IPS DF 6.9 (cell line): ENCODE data around the gene SIK2.
"Not testable (repeated sequence)": the region's sequence is repeated elsewhere in the genome, so short reads cannot be mapped to it uniquely, and the experiment has no call there.

Experiments
- DNase-seq: peaks from one replicate; pipeline ENCODE4 v3.0.0-alpha.2; 2013; ENCODE audit warnings: low read depth, low spot score
- H3K27ac ChIP-seq: one replicate; pipeline ENCODE4 v1.5.1; 2013; ENCODE audit warnings: low read length, control low read depth
- H3K27me3 ChIP-seq: 2 replicates; pipeline ENCODE4 v1.6.1; 2013; ENCODE audit warnings: mild to moderate bottlenecking, low read length; ENCODE audit not compliant: control insufficient read depth, insufficient read depth
- H3K36me3 ChIP-seq: 2 replicates; pipeline ENCODE4 v1.6.1; 2013; ENCODE audit warnings: low read length; ENCODE audit not compliant: control insufficient read depth, insufficient read depth
- H3K4me1 ChIP-seq: 2 replicates; pipeline ENCODE4 v1.6.1; 2013; ENCODE audit warnings: low read length; ENCODE audit not compliant: control insufficient read depth, insufficient read depth
- H3K4me3 ChIP-seq: 2 replicates; pipeline ENCODE4 v1.5.1; 2013; ENCODE audit warnings: mild to moderate bottlenecking, low read length
- H3K9me3 ChIP-seq: 2 replicates; pipeline ENCODE4 v1.6.1; 2013; ENCODE audit warnings: low read length, inconsistent platforms; ENCODE audit not compliant: control insufficient read depth, insufficient read depth
- WGBS: extraction: QIAGEN DNeasy Blood & Tissue Kit; methylation state at CpG from one replicate; pipeline ENCODE4 v1.1.7; 2013; ENCODE audit warnings: mixed read lengths, missing lambda C conversion rate; ENCODE audit not compliant: insufficient read length, insufficient coverage; 5-methylcytosine and 5-hydroxymethylcytosine counted together

The SIK2 gene

GRCh38 chr11:111765984-111766833, 164.0 kb downstream of the SIK2 start, which contains the start of gene PPP2R1B:
TSS of gene PPP2R1B (minus strand) at chr11:111766389. CDS start at chr11:111766361, 28 bp downstream.
- H3K4me3 ChIP-seq: peak within 1 kb of the TSS; percentile 94
- H3K4me1 ChIP-seq: 0 out of 2 replicates have a peak, but pooled peaks cover 2% of the 10 kb centered on the region
- no peaks in the 10 kb centered on the region for H3K9me3 ChIP-seq
- no peak within 1 kb of the TSS for H3K27ac ChIP-seq
- WGBS: no CpG with 5 or more reads among the region's 61 CpGs
- peak; percentile 41 for DNase-seq
- no peaks in the 10 kb centered on the region for H3K36me3 ChIP-seq
- no peaks in the 10 kb centered on the region for H3K27me3 ChIP-seq

- no peak for DNase-seq
- no peaks in the 10 kb centered on the region for H3K36me3 ChIP-seq
- 0 out of 2 replicates have a peak, but pooled peaks cover 4% of the 10 kb centered on the region for H3K4me1 ChIP-seq
- no peaks in the 10 kb centered on the region for H3K9me3 ChIP-seq
- H3K27ac ChIP-seq: no peak overlapping the region
- no peaks in the 10 kb centered on the region for H3K27me3 ChIP-seq
- H3K4me3 ChIP-seq: peak overlapping the region; percentile 94; the same call in 1 of the 2 replicates
- WGBS: no CpG with 5 or more reads among the region's 7 CpGs
These were observed 164.5 kb downstream of the SIK2 start for GRCh38 chr11:111766834-111767142.

- Histone ChIP-seq H3K27me3 (no peaks in the 10 kb centered on the region), H3K9me3 (no peaks in the 10 kb centered on the region; the same call in 1 of the 2 replicates), H3K4me1 (0 out of 2 replicates have a peak, but pooled peaks cover 4% of the 10 kb centered on the region), H3K27ac (no peak overlapping the region), H3K36me3 (no peaks in the 10 kb centered on the region), H3K4me3 (no peak overlapping the region)
- no CpG with 5 or more reads among the region's 4 CpGs for WGBS
- no peak for DNase-seq
These were observed 168.4 kb downstream of the SIK2 start for GRCh38 chr11:111770581-111771134.

- not testable (repeated sequence) for DNase-seq, H3K4me3 ChIP-seq
- no CpG with 5 or more reads among the region's 5 CpGs for WGBS
These were observed 169.0 kb downstream of the SIK2 start for GRCh38 chr11:111771205-111771604.

GRCh38 chr11:111772535-111772934, 170.3 kb downstream of the SIK2 start:
- no peak overlapping the region for H3K27ac ChIP-seq
- no peak for DNase-seq
- H3K4me3 ChIP-seq: no peak overlapping the region
- no peaks in the 10 kb centered on the region for H3K27me3 ChIP-seq
- H3K4me1 ChIP-seq: 0 out of 2 replicates have a peak, but pooled peaks cover 4% of the 10 kb centered on the region
- no CpG with 5 or more reads among the region's 2 CpGs for WGBS
- H3K36me3 ChIP-seq: no peaks in the 10 kb centered on the region
- no peaks in the 10 kb centered on the region; the same call in 1 of the 2 replicates for H3K9me3 ChIP-seq

More at GRCh38 chr11:111771205-111771604, 169.0 kb downstream of the SIK2 start:
- not testable (repeated sequence) for H3K27ac ChIP-seq, H3K4me1 ChIP-seq, H3K36me3 ChIP-seq, H3K9me3 ChIP-seq, H3K27me3 ChIP-seq

- WGBS: no CpG with 5 or more reads among the region's 6 CpGs
- no peaks in the 10 kb centered on the region; the same call in 1 of the 2 replicates for H3K9me3 ChIP-seq
- H3K4me1 ChIP-seq: 0 out of 2 replicates have a peak, but pooled peaks cover 4% of the 10 kb centered on the region
- H3K4me3 ChIP-seq: no peak overlapping the region
- no peaks in the 10 kb centered on the region for H3K27me3 ChIP-seq
- no peak for DNase-seq
- H3K36me3 ChIP-seq: no peaks in the 10 kb centered on the region
- no peak overlapping the region for H3K27ac ChIP-seq
These were observed 172.9 kb downstream of the SIK2 start for GRCh38 chr11:111774955-111775710.

- Histone ChIP-seq H3K27ac (no peak overlapping the region), H3K9me3 (no peaks in the 10 kb centered on the region; the same call in 1 of the 2 replicates), H3K4me1 (no peaks in the 10 kb centered on the region), H3K36me3 (no peaks in the 10 kb centered on the region), H3K27me3 (no peaks in the 10 kb centered on the region), H3K4me3 (no peak overlapping the region)
- WGBS: no CpG with 5 or more reads among the region's 6 CpGs
- DNase-seq: no peak
These were observed 174.3 kb downstream of the SIK2 start for GRCh38 chr11:111776398-111777093.

- Histone ChIP-seq H3K4me1 (no peaks in the 10 kb centered on the region), H3K27ac (no peak overlapping the region), H3K9me3 (no peaks in the 10 kb centered on the region), H3K27me3 (no peaks in the 10 kb centered on the region), H3K36me3 (no peaks in the 10 kb centered on the region), H3K4me3 (no peak overlapping the region)
- DNase-seq: peak; percentile 31
- no CpG with 5 or more reads among the region's 4 CpGs for WGBS
These were observed 175.1 kb downstream of the SIK2 start for GRCh38 chr11:111777094-111778046.

GRCh38 chr11:111778047-111778558, 175.9 kb downstream of the SIK2 start:
- Histone ChIP-seq H3K4me3 (no peak overlapping the region), H3K27me3 (no peaks in the 10 kb centered on the region), H3K27ac (no peak overlapping the region), H3K4me1 (no peaks in the 10 kb centered on the region), H3K36me3 (no peaks in the 10 kb centered on the region), H3K9me3 (no peaks in the 10 kb centered on the region)
- WGBS: no CpG with 5 or more reads among the region's 3 CpGs
- DNase-seq: no peak
